Astrocyte (in vitro differentiated cells and primary cell): ENCODE measurements around the gene SPRR2E. TPM values are rescaled to one million over a fixed set of nuclear protein-coding genes. Genes with fewer than 3 reads are reported as not detected.

ENCODE experiments used
- DNase-seq: peaks from one replicate; pipeline ENCODE4 v3.0.0-alpha.2; 2010; ENCODE audit warnings: low read depth
- FAIRE-seq: peaks from 2 replicates; lab custom pipeline; 2011; peaks lifted over from hg19 to GRCh38; lab: Jason Lieb, UNC
- H2AFZ ChIP-seq: 2 replicates; pipeline ENCODE4 v1.6.0; 2012; ENCODE audit warnings: low read depth, low read length, inconsistent platforms
- H3K27ac ChIP-seq: 2 replicates; pipeline ENCODE4 v1.5.1; 2011; ENCODE audit warnings: low read depth, low read length, inconsistent platforms
- H3K27me3 ChIP-seq: 2 replicates; pipeline ENCODE4 v1.6.0; 2011; ENCODE audit warnings: low read length, inconsistent platforms; ENCODE audit not compliant: insufficient read depth
- H3K36me3 ChIP-seq: 2 replicates; pipeline ENCODE4 v1.5.1; 2011; ENCODE audit warnings: low read length, inconsistent platforms; ENCODE audit not compliant: insufficient read depth
- H3K4me1 ChIP-seq: 2 replicates; pipeline ENCODE4 v1.5.1; 2011; ENCODE audit warnings: low read length, inconsistent platforms; ENCODE audit not compliant: insufficient read depth
- H3K4me2 ChIP-seq: 2 replicates; pipeline ENCODE4 v1.6.0; 2012; ENCODE audit warnings: low read length, inconsistent platforms
- H3K4me3 ChIP-seq: 2 replicates; pipeline ENCODE4 v1.5.1; 2011; ENCODE audit warnings: low read depth, mild to moderate bottlenecking, low read length, inconsistent platforms; ENCODE audit not compliant: insufficient read depth
- H3K79me2 ChIP-seq: 2 replicates; pipeline ENCODE4 v1.6.0; 2012; ENCODE audit warnings: mild to moderate bottlenecking, low read length, inconsistent platforms; ENCODE audit not compliant: insufficient read depth
- H3K9ac ChIP-seq: 2 replicates; pipeline ENCODE4 v1.6.0; 2012; ENCODE audit warnings: mild to moderate bottlenecking, low read length, inconsistent platforms
- H3K9me3 ChIP-seq: 2 replicates; pipeline ENCODE4 v1.5.1; 2012; ENCODE audit warnings: low read depth, mild to moderate bottlenecking, low read length, inconsistent platforms; ENCODE audit not compliant: insufficient read depth
- H4K20me1 ChIP-seq: 2 replicates; pipeline ENCODE4 v1.6.0; 2012; ENCODE audit warnings: low read length, inconsistent platforms; ENCODE audit not compliant: insufficient read depth
- H3K27ac Mint-ChIP-seq: one replicate; pipeline ENCODE4 v1.8.0; 2021; ENCODE audit warnings: mild to moderate bottlenecking, mixed read lengths; ENCODE audit not compliant: unreplicated experiment
- H3K27me3 Mint-ChIP-seq: one replicate; pipeline ENCODE4 v1.8.0; 2021; ENCODE audit warnings: low read depth, mixed read lengths; ENCODE audit not compliant: unreplicated experiment
- H3K36me3 Mint-ChIP-seq: one replicate; pipeline ENCODE4 v1.8.0; 2021; ENCODE audit warnings: low read depth, mixed read lengths; ENCODE audit not compliant: unreplicated experiment
- H3K4me1 Mint-ChIP-seq: one replicate; pipeline ENCODE4 v1.8.0; 2021; ENCODE audit warnings: low read depth, mixed read lengths; ENCODE audit not compliant: unreplicated experiment
- H3K4me3 Mint-ChIP-seq: one replicate; pipeline ENCODE4 v1.8.0; 2021; ENCODE audit warnings: mild to moderate bottlenecking, moderate library complexity, mixed read lengths; ENCODE audit not compliant: unreplicated experiment
- H3K9me3 Mint-ChIP-seq: one replicate; pipeline ENCODE4 v1.8.0; 2021; ENCODE audit warnings: mild to moderate bottlenecking, mixed read lengths; ENCODE audit not compliant: unreplicated experiment
- CTCF ChIP-seq: IDR thresholded peaks from 2 replicates; pipeline ENCODE4 v1.5.1; 2011; ENCODE audit warnings: low read depth, mild to moderate bottlenecking, inconsistent platforms, low read length, moderate library complexity; ENCODE audit not compliant: insufficient read depth
- EZH2 ChIP-seq: IDR thresholded peaks from 2 replicates; pipeline ENCODE4 v1.6.1; 2012; ENCODE audit warnings: mild to moderate bottlenecking, low read length, inconsistent platforms; ENCODE audit not compliant: insufficient read depth
- total RNA-seq: library from RNA; stranded (reverse); gene quantifications from 2 replicates; pipeline ENCODE4 v1.2.1, GENCODE V29; 2021

SPRR2E gene
- total RNA-seq, 1 donor from 2014 or later: not detected

- DNase-seq: no peak
- no peak for TF ChIP-seq CTCF
- TF ChIP-seq EZH2: no peak
Measured at GRCh38 chr1:153049211-153049610, 45.1 kb downstream of the SPRR2E start.

More at GRCh38 chr1:153049211-153049610, 45.1 kb downstream of the SPRR2E start:
- Histone ChIP-seq H3K36me3 (no peaks in the 10 kb centered on the region), H3K4me1 (no peaks in the 10 kb centered on the region), H3K27ac (no peak overlapping the region), H4K20me1 (no peaks in the 10 kb centered on the region), H2AFZ (no peak overlapping the region), H3K9me3 (no peaks in the 10 kb centered on the region), H3K4me2 (no peak overlapping the region), H3K79me2 (no peaks in the 10 kb centered on the region), H3K27me3 (no peaks in the 10 kb centered on the region), H3K9ac (no peak overlapping the region), H3K4me3 (no peak overlapping the region)
- Mint-ChIP-seq H3K27me3 (peaks cover 11% of the 10 kb centered on the region), H3K9me3 (no peaks in the 10 kb centered on the region), H3K4me3 (no peak overlapping the region), H3K4me1 (no peaks in the 10 kb centered on the region), H3K27ac (no peak overlapping the region), H3K36me3 (no peaks in the 10 kb centered on the region)
- no peak for FAIRE-seq

Other genes with a start within 250 kb of the SPRR2E start
- not detected in 2 replicates for gene LCE7A, start 234.5 kb downstream of the SPRR2E start, total RNA-seq
- gene SMCP, start 216.2 kb downstream of the SPRR2E start, total RNA-seq: not detected in 2 replicates
- gene IVL, start 186.0 kb downstream of the SPRR2E start, total RNA-seq: 0.16 TPM in 1 of 2 replicates, not detected in the other
- gene SPRR5, start 147.3 kb downstream of the SPRR2E start, total RNA-seq: not detected in 2 replicates
- not detected in 2 replicates for gene SPRR4, start 123.9 kb downstream of the SPRR2E start, total RNA-seq
- gene SPRR1A, start 110.4 kb downstream of the SPRR2E start, total RNA-seq: not detected in 2 replicates
- 0.70 and 3.0 TPM in 2 replicates for gene SPRR3, start 92.8 kb downstream of the SPRR2E start, total RNA-seq
- gene SPRR1B, start 63.3 kb downstream of the SPRR2E start, total RNA-seq: 0.39 and 0.50 TPM in 2 replicates
- gene SPRR2D, start 53.4 kb downstream of the SPRR2E start, total RNA-seq: 0.57 TPM in 1 of 2 replicates, not detected in the other
- gene SPRR2A, start 37.0 kb downstream of the SPRR2E start, total RNA-seq: not detected in 2 replicates
- not detected in 2 replicates for gene SPRR2B, start 22.9 kb downstream of the SPRR2E start, total RNA-seq
- gene SPRR2F, start 19.0 kb upstream of the SPRR2E start, total RNA-seq: not detected in 2 replicates
- not detected in 2 replicates for gene SPRR2G, start 56.4 kb upstream of the SPRR2E start, total RNA-seq
- gene LELP1, start 108.9 kb upstream of the SPRR2E start, total RNA-seq: not detected in 2 replicates
- gene PRR9, start 123.1 kb upstream of the SPRR2E start, total RNA-seq: 0.52 and 0.55 TPM in 2 replicates
- not detected in 2 replicates for gene LORICRIN, start 165.2 kb upstream of the SPRR2E start, total RNA-seq
- gene PGLYRP3, start 218.4 kb upstream of the SPRR2E start, total RNA-seq: not detected in 2 replicates